ENCODE data around the gene ZNF280B. TPM values are rescaled to one million over a fixed set of nuclear protein-coding genes. Genes with fewer than 3 reads are reported as not detected.

Gene ZNF280B
- total and polyA plus RNA-seq, 2 of the 13 experiments (the other 11 are each of a cell fraction or from before 2014, with no cell fraction given): 3.7 to 3.9 TPM

- TF ChIP-seq PLSCR1 (CRISPR knock-in tag; IDR thresholded peaks at IDR 0.05; ENCODE audit: borderline replicate concordance): no peak
- TF ChIP-seq ZNF776 (CRISPR knock-in tag; IDR thresholded peaks at IDR 0.05): no peak
- TF ChIP-seq ZNF800 (CRISPR knock-in tag; IDR thresholded peaks at IDR 0.05): no peak
- no peak for TF ChIP-seq MED8 (CRISPR knock-in tag; IDR thresholded peaks at IDR 0.05; ENCODE audit: insufficient replicate concordance)
- no peak for TF ChIP-seq ZFP36L2 (CRISPR knock-in tag; IDR thresholded peaks at IDR 0.05)
- TF ChIP-seq PPARG (CRISPR knock-in tag; conservative IDR thresholded peaks at IDR 0.05): 0 out of 2 replicates have a peak, but pooled peaks have one; percentile 10
- TF ChIP-seq NFIC (IDR thresholded peaks at IDR 0.05; ENCODE audit: low read length): no peak
- no peak for TF ChIP-seq NFKBIZ (CRISPR knock-in tag; IDR thresholded peaks at IDR 0.05)
- no peak for TF ChIP-seq ZGPAT (CRISPR knock-in tag; IDR thresholded peaks at IDR 0.05)
- no peak for TF ChIP-seq MED13 (CRISPR knock-in tag; IDR thresholded peaks at IDR 0.05)
- no peak for TF ChIP-seq RFX3 (CRISPR knock-in tag; IDR thresholded peaks at IDR 0.05)
- no peak for TF ChIP-seq IRX3 (CRISPR knock-in tag; IDR thresholded peaks at IDR 0.05; ENCODE audit: borderline replicate concordance, low read depth)
- TF ChIP-seq NCOA2 (CRISPR knock-in tag; IDR thresholded peaks at IDR 0.05): no peak
- no peak for TF ChIP-seq ZNF891 (CRISPR knock-in tag; IDR thresholded peaks at IDR 0.05)
- 0 out of 2 replicates have a peak, but pooled peaks have one; percentile 18 for TF ChIP-seq ARID5B (CRISPR knock-in tag; IDR thresholded peaks at IDR 0.05)
- TF ChIP-seq TBP (CRISPR knock-in tag; IDR thresholded peaks at IDR 0.05): no peak
- no peak for TF ChIP-seq PRMT3 (CRISPR knock-in tag; IDR thresholded peaks at IDR 0.05; ENCODE audit: borderline replicate concordance, low read depth)
- TF ChIP-seq ZNF432 (CRISPR knock-in tag; IDR thresholded peaks at IDR 0.05; ENCODE audit: borderline replicate concordance): no peak
- TF ChIP-seq PAXIP1 (CRISPR knock-in tag; conservative IDR thresholded peaks at IDR 0.05): peak; percentile 52
- TF ChIP-seq AGO2 (optimal IDR thresholded peaks at IDR 0.05; ENCODE audit: low read depth, low read length): no peak
These were observed 27.6 kb downstream of the ZNF280B start (continued) for GRCh38 chr22:22480940-22481339.

Measured in HepG2 (cell line).